NCI-H2081 treated with DMSO at 0.1 percent for 48 hours (cell line): ENCODE data around the gene MEIS1.

ENCODE experiments used
- DNase-seq: peaks from one replicate; lab custom pipeline; 2025; lab: John Stamatoyannopoulos, UW

MEIS1 gene

DNA sequence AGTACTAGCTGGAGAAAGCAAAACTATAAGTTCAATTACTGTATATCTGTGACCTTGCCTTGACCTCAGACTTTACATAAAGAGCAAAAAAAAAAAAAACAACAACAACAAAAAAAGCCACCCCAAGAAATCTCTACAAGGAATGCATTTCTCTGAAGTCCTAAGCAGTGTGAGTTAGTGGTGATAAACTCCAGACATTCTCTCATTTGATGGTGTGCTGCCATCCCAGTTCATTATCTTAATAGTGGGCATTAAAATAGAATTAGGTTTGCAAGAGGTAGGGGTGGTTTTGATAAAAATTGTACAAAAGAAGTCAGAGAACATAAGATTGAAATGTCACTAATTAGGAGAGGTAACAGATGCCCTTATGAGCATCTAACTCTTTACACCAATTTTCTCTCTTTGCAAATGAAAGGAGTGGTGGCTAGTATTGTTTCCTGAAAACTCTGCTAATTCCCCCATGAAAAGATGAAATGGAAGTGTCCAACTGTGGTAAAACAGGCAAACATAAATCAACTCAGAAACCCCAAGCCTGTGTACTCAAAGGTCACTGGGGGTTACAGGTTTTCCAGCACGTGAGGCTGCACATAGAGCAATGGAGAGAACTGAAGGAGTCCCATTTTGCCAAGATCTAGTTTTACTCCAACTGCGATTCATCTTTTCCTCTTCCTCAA, 131.9 kb downstream of the MEIS1 start:
- DNase-seq = no peak

DNA sequence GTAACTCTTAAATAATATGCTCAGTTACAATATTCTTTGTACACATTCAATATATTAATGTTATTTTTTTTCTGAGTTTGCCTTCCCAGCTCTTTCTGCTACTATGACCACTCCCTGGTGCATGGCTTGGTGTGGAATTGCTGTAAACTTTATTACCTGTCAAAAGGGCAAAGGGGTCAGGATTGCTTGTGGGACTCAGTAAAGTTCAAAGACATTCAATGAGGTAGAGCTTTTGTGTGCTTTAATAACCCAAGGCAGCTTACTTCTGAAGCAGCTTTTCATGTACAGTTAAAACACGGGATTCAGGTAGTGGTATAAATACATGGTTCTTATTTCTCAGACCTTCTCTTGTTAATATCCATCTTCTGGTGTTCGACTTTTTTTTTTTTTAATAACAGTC, 132.8 kb downstream of the MEIS1 start:
- DNase-seq = no peak

GRCh38 chr2:66568650-66569300, 133.8 kb downstream of the MEIS1 start:
- DNase-seq = no peak

GRCh38 chr2:66569321-66569851, 134.5 kb downstream of the MEIS1 start:
- no peak for DNase-seq

- no peak for DNase-seq
Measured at GRCh38 chr2:66569974-66570373, 135.0 kb downstream of the MEIS1 start.

DNA sequence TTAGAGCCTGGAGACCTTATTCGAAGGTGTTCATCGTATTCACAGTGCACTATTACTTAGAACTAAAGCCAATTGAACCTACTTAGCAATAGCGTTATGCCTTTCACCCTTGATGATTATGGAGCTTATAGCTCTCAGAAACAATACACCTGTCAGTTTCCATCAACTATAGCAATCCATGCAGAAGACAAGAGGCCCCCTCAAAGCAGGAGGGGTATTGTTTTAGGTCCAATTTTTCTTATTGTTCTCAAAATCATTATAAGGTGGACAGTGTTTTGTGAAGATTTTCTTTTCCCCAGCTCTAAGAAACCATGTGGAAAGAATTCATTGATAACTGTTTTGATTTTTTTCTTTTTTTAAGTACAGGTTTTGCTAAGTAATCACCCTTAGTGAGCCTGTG, 135.5 kb downstream of the MEIS1 start:
- no peak for DNase-seq

GRCh38 chr2:66571918-66572317, 137.0 kb downstream of the MEIS1 start:
- DNase-seq = no peak

DNA sequence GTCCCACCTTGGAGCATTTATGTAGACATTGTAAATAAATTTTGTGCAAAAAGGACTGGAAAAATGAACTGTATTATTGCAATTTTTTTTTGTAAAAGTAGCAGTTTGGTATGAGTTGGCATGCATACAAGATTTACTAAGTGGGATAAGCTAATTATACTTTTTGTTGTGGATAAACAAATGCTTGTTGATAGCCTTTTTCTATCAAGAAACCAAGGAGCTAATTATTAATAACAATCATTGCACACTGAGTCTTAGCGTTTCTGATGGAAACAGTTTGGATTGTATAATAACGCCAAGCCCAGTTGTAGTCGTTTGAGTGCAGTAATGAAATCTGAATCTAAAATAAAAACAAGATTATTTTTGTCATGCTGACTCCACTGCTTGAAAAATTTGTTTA, 137.5 kb downstream of the MEIS1 start:
- no peak for DNase-seq

DNA sequence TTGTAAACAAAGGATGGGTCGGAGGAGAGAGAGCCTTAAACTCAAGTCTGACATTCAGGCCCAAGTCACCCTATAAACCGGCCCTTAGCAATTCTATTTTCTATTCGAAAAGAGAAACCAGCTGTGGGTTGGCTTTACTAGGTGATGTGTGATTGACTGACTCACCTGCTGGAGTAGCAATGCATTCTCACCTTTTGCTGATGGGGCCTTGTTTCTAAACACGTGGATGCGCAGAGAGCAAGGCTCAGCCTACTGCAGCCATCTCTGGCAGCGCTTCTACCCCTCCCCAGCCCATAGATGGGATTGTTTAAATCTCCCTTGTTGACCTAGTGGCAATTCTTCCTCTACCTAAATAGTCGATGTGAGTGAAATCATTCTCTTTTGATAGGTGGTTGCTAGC, 138.5 kb downstream of the MEIS1 start:
- peak; percentile 44 for DNase-seq

GRCh38 chr2:66573821-66574233, 138.9 kb downstream of the MEIS1 start:
- DNase-seq = no peak

GRCh38 chr2:66574701-66575624, 140.0 kb downstream of the MEIS1 start:
- DNase-seq = no peak

- no peak for DNase-seq
Measured at GRCh38 chr2:66575625-66576310, 140.8 kb downstream of the MEIS1 start.

DNA sequence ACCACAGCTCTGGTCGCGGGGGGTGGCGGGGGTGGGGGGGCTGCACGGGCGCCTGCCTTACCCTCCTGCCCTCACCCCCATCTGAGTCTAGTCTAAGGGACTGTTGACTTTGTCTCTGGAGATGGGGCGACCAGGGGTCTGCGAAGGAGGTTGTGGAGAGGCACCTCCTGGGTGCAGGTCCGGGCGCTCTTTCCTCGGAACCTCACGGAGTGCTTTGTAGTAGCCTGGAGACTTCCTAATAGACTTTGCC, 141.3 kb downstream of the MEIS1 start:
- no peak for DNase-seq

GRCh38 chr2:66576561-66577320, 141.8 kb downstream of the MEIS1 start:
- DNase-seq = no peak

GRCh38 chr2:66577321-66578053, 142.6 kb downstream of the MEIS1 start:
- DNase-seq = no peak

GRCh38 chr2:66578054-66578686, 143.2 kb downstream of the MEIS1 start:
- DNase-seq = no peak

- no peak for DNase-seq
Measured at GRCh38 chr2:66578687-66579106, 143.8 kb downstream of the MEIS1 start.

DNA sequence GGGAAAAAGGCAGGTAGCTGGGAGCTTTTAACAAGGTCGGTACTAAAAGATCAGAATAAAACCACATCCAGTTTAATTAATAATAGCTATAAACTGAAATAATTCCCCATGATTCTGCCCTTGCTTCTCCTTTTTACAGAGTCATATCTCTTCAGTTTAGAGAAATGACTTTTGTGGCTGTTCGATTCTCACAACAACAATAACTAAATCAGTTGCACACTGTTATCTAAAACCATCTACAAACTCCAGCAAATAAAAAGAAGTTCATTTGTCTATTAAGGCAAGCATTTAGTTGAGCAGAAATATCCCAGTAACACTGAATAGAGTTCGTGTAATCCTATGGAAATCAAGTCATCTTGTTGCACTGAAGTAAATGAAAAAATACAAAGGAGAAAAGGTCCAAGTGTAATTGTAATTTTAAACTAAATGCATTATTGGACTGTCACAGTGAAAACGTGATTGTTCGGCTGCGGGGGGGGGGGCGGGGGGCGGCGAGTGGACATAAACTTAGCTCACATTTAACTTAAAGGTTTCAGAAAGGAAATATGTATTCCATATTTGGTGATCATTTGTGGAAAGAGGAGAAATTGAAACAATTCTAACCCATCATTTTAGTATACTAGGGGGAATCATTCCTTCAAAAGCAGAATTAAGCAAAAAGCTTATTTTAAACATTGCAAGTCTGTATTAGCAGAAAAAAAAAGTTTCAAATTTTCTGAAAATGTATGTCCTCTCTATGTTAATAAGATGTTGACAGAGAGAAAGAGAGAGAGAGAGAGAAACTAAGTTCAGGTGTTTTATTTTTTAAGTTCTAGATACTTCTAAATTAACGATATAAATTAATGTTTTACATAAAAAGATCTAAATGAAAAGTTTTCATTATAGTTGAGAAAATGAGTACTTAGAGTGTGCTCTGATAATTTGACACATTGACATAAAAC, 144.5 kb downstream of the MEIS1 start:
- DNase-seq = no peak
